ENCODE data around the gene TRAPPC12. TPM values are rescaled to one million over a fixed set of nuclear protein-coding genes. Genes with fewer than 3 reads are reported as not detected.

TRAPPC12 gene
- total RNA-seq, 1 experiment from 2014 or later: 72.8 TPM

- TF ChIP-seq ZNF532 (CRISPR knock-in tag; IDR thresholded peaks at IDR 0.05; ENCODE audit: borderline replicate concordance): no peak
- TF ChIP-seq MLX (CRISPR knock-in tag; IDR thresholded peaks at IDR 0.05): no peak
- no peak for TF ChIP-seq ZNF281 (CRISPR knock-in tag; IDR thresholded peaks at IDR 0.05)
- TF ChIP-seq PRDM15 (CRISPR knock-in tag; IDR thresholded peaks at IDR 0.05): no peak
- no peak for TF ChIP-seq ATF1 (CRISPR knock-in tag; IDR thresholded peaks at IDR 0.05)
- TF ChIP-seq, protein P1, sequence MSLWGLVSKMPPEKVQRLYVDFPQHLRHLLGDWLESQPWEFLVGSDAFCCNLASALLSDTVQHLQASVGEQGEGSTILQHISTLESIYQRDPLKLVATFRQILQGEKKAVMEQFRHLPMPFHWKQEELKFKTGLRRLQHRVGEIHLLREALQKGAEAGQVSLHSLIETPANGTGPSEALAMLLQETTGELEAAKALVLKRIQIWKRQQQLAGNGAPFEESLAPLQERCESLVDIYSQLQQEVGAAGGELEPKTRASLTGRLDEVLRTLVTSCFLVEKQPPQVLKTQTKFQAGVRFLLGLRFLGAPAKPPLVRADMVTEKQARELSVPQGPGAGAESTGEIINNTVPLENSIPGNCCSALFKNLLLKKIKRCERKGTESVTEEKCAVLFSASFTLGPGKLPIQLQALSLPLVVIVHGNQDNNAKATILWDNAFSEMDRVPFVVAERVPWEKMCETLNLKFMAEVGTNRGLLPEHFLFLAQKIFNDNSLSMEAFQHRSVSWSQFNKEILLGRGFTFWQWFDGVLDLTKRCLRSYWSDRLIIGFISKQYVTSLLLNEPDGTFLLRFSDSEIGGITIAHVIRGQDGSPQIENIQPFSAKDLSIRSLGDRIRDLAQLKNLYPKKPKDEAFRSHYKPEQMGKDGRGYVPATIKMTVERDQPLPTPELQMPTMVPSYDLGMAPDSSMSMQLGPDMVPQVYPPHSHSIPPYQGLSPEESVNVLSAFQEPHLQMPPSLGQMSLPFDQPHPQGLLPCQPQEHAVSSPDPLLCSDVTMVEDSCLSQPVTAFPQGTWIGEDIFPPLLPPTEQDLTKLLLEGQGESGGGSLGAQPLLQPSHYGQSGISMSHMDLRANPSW (CRISPR knock-in tag; conservative IDR thresholded peaks at IDR 0.05; ENCODE audit: low read depth): no peak
- no peak for TF ChIP-seq NFATC4 (CRISPR knock-in tag; IDR thresholded peaks at IDR 0.05)
- TF ChIP-seq ZNF121 (CRISPR knock-in tag; IDR thresholded peaks at IDR 0.05): no peak
Observed at GRCh38 chr2:3349211-3349693, 30.2 kb upstream of the TRAPPC12 start (continued).

GRCh38 chr2:3354986-3355385 lies 24.5 kb upstream of the TRAPPC12 start:
- H3K27ac Mint-ChIP-seq: no peak overlapping the region
- ChIA-PET POLR2A (no interaction called here), CTCF (no interaction called here)
- H3K9me3 Mint-ChIP-seq: peaks cover 12% of the 10 kb centered on the region
- no peaks in the 10 kb centered on the region for H3K27me3 Mint-ChIP-seq (ENCODE audit: low read depth)
- ATAC-seq (no peak), DNase-seq (ENCODE audit: low spot score) (no peak)
- peaks cover 16% of the 10 kb centered on the region for H3K4me1 Mint-ChIP-seq
- peaks cover 35% of the 10 kb centered on the region for H3K36me3 Mint-ChIP-seq
- H3K4me3 Mint-ChIP-seq: no peak overlapping the region
- TF ChIP-seq OVOL2 (CRISPR knock-in tag; IDR thresholded peaks at IDR 0.05; ENCODE audit: borderline replicate concordance) (no peak), ERG (CRISPR knock-in tag; IDR thresholded peaks at IDR 0.05) (no peak), ZBTB21 (CRISPR knock-in tag; IDR thresholded peaks at IDR 0.05; ENCODE audit: borderline replicate concordance) (no peak), CBFB (CRISPR knock-in tag; IDR thresholded peaks at IDR 0.05; ENCODE audit: low read depth) (no peak), MLX (CRISPR knock-in tag; IDR thresholded peaks at IDR 0.05) (no peak), NFYB (CRISPR knock-in tag; conservative IDR thresholded peaks at IDR 0.05; ENCODE audit: low read depth) (no peak), MAX (CRISPR knock-in tag; IDR thresholded peaks at IDR 0.05) (no peak)
